WERI-Rb-1 (cell line): ENCODE results near the gene RALGAPA2.
A peak's percentile ranks its signal among the peaks of the same experiment; 100 is the strongest.

Source experiments
- DNase-seq: peaks from one replicate; pipeline ENCODE4 v3.0.0-alpha.2; 2020
- H3K27ac ChIP-seq: fragments of 250-450 bp; sonication (Bioruptor Pico); 2 replicates; pipeline ENCODE4 v1.5.1; 2020; ENCODE audit warnings: mild to moderate bottlenecking, moderate library complexity
- H3K27me3 ChIP-seq: fragments of 250-450 bp; sonication (Bioruptor Pico); 2 replicates; pipeline ENCODE4 v1.5.1; 2021; ENCODE audit warnings: mild to moderate bottlenecking, low read depth, moderate library complexity; ENCODE audit not compliant: insufficient read depth, severe bottlenecking
- H3K36me3 ChIP-seq: fragments of 250-450 bp; sonication (Bioruptor Pico); 2 replicates; pipeline ENCODE4 v1.5.1; 2020; ENCODE audit warnings: mild to moderate bottlenecking, moderate library complexity
- H3K4me3 ChIP-seq: 2 replicates; pipeline ENCODE4 v1.5.1; 2011; ENCODE audit warnings: low read depth, mild to moderate bottlenecking, control low read depth, low read length
- H3K9me3 ChIP-seq: fragments of 250-450 bp; sonication (Bioruptor Pico); 2 replicates; pipeline ENCODE4 v1.5.1; 2021; ENCODE audit warnings: mild to moderate bottlenecking, moderate library complexity; ENCODE audit not compliant: severe bottlenecking
- CTCF ChIP-seq: IDR thresholded peaks from 2 replicates; pipeline ENCODE4 v1.5.1; 2011; ENCODE audit warnings: low read depth, mild to moderate bottlenecking, control low read depth, inconsistent platforms, low read length

The RALGAPA2 gene

GRCh38 chr20:20604907-20605306 is 107.5 kb downstream of the RALGAPA2 start:
- no peak for TF ChIP-seq CTCF
- Histone ChIP-seq H3K27ac (no peak overlapping the region), H3K36me3 (peaks cover 10% of the 10 kb centered on the region), H3K4me3 (no peak overlapping the region), H3K9me3 (no peaks in the 10 kb centered on the region), H3K27me3 (no peaks in the 10 kb centered on the region)
- DNase-seq = no peak

GRCh38 chr20:20604357-20604756 is 108.1 kb downstream of the RALGAPA2 start:
- H3K27me3 ChIP-seq = no peaks in the 10 kb centered on the region
- TF ChIP-seq CTCF = no peak
- peak overlapping the region; percentile 34 for H3K27ac ChIP-seq
- H3K4me3 ChIP-seq = no peak overlapping the region
- no peak for DNase-seq
- H3K9me3 ChIP-seq = no peaks in the 10 kb centered on the region
- H3K36me3 ChIP-seq = peaks cover 10% of the 10 kb centered on the region

GRCh38 chr20:20603339-20603990 is 109.0 kb downstream of the RALGAPA2 start:
- peak overlapping the region; percentile 67 for H3K27ac ChIP-seq
- H3K36me3 ChIP-seq = peaks cover 10% of the 10 kb centered on the region
- no peak overlapping the region for H3K4me3 ChIP-seq
- H3K27me3 ChIP-seq = no peaks in the 10 kb centered on the region
- peak; percentile 82 for DNase-seq
- no peaks in the 10 kb centered on the region for H3K9me3 ChIP-seq
- TF ChIP-seq CTCF = no peak

- peaks cover 6% of the 10 kb centered on the region for H3K36me3 ChIP-seq
- no peak overlapping the region for H3K27ac ChIP-seq
- no peaks in the 10 kb centered on the region for H3K9me3 ChIP-seq
- H3K4me3 ChIP-seq = no peak overlapping the region
- no peak for TF ChIP-seq CTCF
- no peaks in the 10 kb centered on the region for H3K27me3 ChIP-seq
- no peak for DNase-seq
Observed at GRCh38 chr20:20597966-20598365, 114.5 kb downstream of the RALGAPA2 start.

- DNase-seq = no peak
- no peak for TF ChIP-seq CTCF
- Histone ChIP-seq H3K36me3 (peaks cover 9% of the 10 kb centered on the region), H3K27me3 (no peaks in the 10 kb centered on the region), H3K27ac (peak overlapping the region; percentile 19; the same call in 1 of the 2 replicates), H3K4me3 (no peak overlapping the region), H3K9me3 (no peaks in the 10 kb centered on the region)
Observed at GRCh38 chr20:20594171-20594530, 118.3 kb downstream of the RALGAPA2 start.

GRCh38 chr20:20593447-20594170 is 118.8 kb downstream of the RALGAPA2 start:
- DNase-seq = peak; percentile 85
- H3K9me3 ChIP-seq = no peaks in the 10 kb centered on the region
- H3K36me3 ChIP-seq = peaks cover 14% of the 10 kb centered on the region
- no peaks in the 10 kb centered on the region for H3K27me3 ChIP-seq
- peak overlapping the region; percentile 19; the same call in 1 of the 2 replicates for H3K27ac ChIP-seq
- H3K4me3 ChIP-seq = no peak overlapping the region
- TF ChIP-seq CTCF = peak; percentile 78
